Mucosa of descending colon (tissue), 3 donors: ENCODE data around the gene RAPGEF3. TPM values are rescaled to one million over a fixed set of nuclear protein-coding genes. Genes with fewer than 3 reads are reported as not detected.

ENCODE experiments used
- ATAC-seq: fragments of 200-7000 bp; cut with Tn5 transposase; one replicate; pipeline ENCODE4 v1.9.1; 2020; ENCODE audit warnings: mild to moderate bottlenecking, moderate library complexity
- DNase-seq, 3 donors: peaks; one replicate each; pipeline ENCODE4 v3.0.0-alpha.2; 2020
- H3K36me3 ChIP-seq: fragments of 200-600 bp; one replicate; pipeline ENCODE4 v1.8.0; 2021; ENCODE audit warnings: low read depth, mild to moderate bottlenecking
- H3K4me1 ChIP-seq: fragments of 200-600 bp; one replicate; pipeline ENCODE4 v1.8.0; 2021; ENCODE audit warnings: low read depth, mild to moderate bottlenecking
- H3K4me3 ChIP-seq: fragments of 200-600 bp; one replicate; pipeline ENCODE4 v1.8.0; 2021; ENCODE audit warnings: mild to moderate bottlenecking
- H3K9me3 ChIP-seq: fragments of 200-600 bp; one replicate; pipeline ENCODE4 v1.8.0; 2021; ENCODE audit warnings: mild to moderate bottlenecking
- CTCF ChIP-seq: fragments of 200-600 bp; IDR thresholded peaks from one replicate; pipeline ENCODE4 v1.8.0; 2022; ENCODE audit warnings: antibody characterized with exemption, mild to moderate bottlenecking
- intact Hi-C, 2 donors: fragments of 100-400 bp; cut with DNase I in 1 of 2; cut with micrococcal nuclease in 1 of 2; formaldehyde crosslinking; loops; one replicate each; pipeline versions ENCODE4 v1.11.0 to v1.11.1; 2022; cut with DNase I, micrococcal nuclease
- total RNA-seq, 3 donors: library from RNA; stranded (reverse); fragmentation: NEBNext Ultra II Directional in 2 of 3; extraction: Animal tissue kit (Norgen Biotek cat#: 25700) in 2 of 3; gene quantifications; one replicate each; pipeline versions ENCODE4 v1.2.1 to v1.2.4, GENCODE V29; 2021 to 2023
- donor health status: DM: no; HTN: no; CAD: no; lungs with moderate emphysema.
- donor health status: DM: no; HTN: no; CAD: no.
- donor health status: DM: no; HTN: yes; CAD: no.

Gene RAPGEF3
- total RNA-seq, 3 donors from 2014 or later: 9.5 to 15.6 (median 11.4) TPM

- H3K4me3 ChIP-seq: no peak overlapping the region
- DNase-seq (peak in 1 of 3 donors; percentile 38), ATAC-seq (no peak)
- no peaks in the 10 kb centered on the region for H3K9me3 ChIP-seq
- intact Hi-C loops: no loop called here
- no peaks in the 10 kb centered on the region for H3K36me3 ChIP-seq
- TF ChIP-seq CTCF: no peak
- peaks cover 4% of the 10 kb centered on the region for H3K4me1 ChIP-seq
These were observed 5.0 kb upstream of the RAPGEF3 start for GRCh38 chr12:47763481-47764346.

GRCh38 chr12:47762850-47763465 is 4.3 kb upstream of the RAPGEF3 start:
- DNase-seq (no peak), ATAC-seq (no peak)
- Histone ChIP-seq H3K36me3 (no peaks in the 10 kb centered on the region), H3K9me3 (no peaks in the 10 kb centered on the region), H3K4me1 (peaks cover 11% of the 10 kb centered on the region), H3K4me3 (no peak overlapping the region)
- TF ChIP-seq CTCF: no peak
- intact Hi-C loops: no loop called here

- intact Hi-C loops: no loop called here
- Histone ChIP-seq H3K4me1 (peaks cover 38% of the 10 kb centered on the region), H3K4me3 (peak overlapping the region; percentile 16), H3K9me3 (no peaks in the 10 kb centered on the region), H3K36me3 (no peaks in the 10 kb centered on the region)
- DNase-seq (no peak), ATAC-seq (no peak)
- no peak for TF ChIP-seq CTCF
These were observed 171 bp downstream of the RAPGEF3 start for GRCh38 chr12:47758584-47758833.

DNA sequence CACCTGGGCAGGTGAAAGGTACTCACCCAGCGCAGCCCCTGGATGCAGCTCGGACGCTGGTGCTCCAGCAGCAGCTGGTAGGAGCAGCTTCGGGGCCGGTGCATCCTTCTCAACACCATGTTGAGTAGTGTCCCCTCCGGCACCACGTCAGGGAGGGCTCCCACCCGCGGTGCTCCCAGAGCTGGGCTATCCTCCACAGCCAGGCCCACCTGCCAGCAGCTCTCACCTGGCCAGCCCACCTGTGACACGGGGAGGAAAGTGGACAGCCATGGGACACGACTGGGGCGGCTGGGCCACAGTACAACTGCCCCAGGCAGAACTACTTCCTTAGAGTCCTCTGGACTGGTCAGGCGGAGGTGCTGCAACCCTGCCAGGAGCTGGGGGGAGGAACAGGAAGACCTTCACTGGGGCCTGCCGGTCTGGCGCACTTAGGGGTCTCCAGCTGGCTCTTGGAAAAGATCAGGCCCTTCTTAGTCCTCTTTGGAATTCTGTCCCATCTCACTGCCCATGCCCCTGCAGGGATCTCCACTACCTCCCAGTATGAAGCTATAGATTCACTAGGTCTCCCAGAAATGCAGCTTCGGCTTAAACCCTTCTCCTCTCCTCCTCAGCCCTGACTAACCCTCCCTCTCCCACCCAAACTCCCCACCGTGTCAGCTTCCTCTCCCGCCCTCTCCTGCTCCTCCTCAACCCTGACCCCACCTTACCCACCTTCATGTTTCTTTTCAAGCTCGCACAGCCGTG is 668 bp downstream of the RAPGEF3 start:
- no peak for ATAC-seq
- Histone ChIP-seq H3K9me3 (no peaks in the 10 kb centered on the region), H3K36me3 (no peaks in the 10 kb centered on the region), H3K4me1 (peaks cover 43% of the 10 kb centered on the region), H3K4me3 (peak overlapping the region; percentile 16)
- intact Hi-C loops: no loop called here
- TF ChIP-seq CTCF: no peak
- DNase-seq: peak in 2 of 3 donors; percentile 50 to 64

- no peaks in the 10 kb centered on the region for H3K9me3 ChIP-seq
- ATAC-seq: no peak
- TF ChIP-seq CTCF: no peak
- DNase-seq: no peak
- peaks cover 45% of the 10 kb centered on the region for H3K4me1 ChIP-seq
- no peak overlapping the region for H3K4me3 ChIP-seq
- H3K36me3 ChIP-seq: no peaks in the 10 kb centered on the region
- intact Hi-C loops: no loop called here
These were observed 1.3 kb downstream of the RAPGEF3 start for GRCh38 chr12:47757364-47757839.
